GM21367 (cell line): ENCODE data around the gene SELENOM.
"Not testable (repeated sequence)": the region's sequence is repeated elsewhere in the genome, so short reads cannot be mapped to it uniquely, and the experiment has no call there.

Source experiments
- ATAC-seq: cut with Tn5 transposase; IDR thresholded peaks from one replicate; pipeline ENCODE4 v1.9.1; 2021; ENCODE audit not compliant: unreplicated experiment

Gene SELENOM

GRCh38 chr22:31133911-31134310 lies 26.5 kb upstream of the SELENOM start:
- ATAC-seq = no peak

- no peak for ATAC-seq
These were observed 23.5 kb upstream of the SELENOM start for GRCh38 chr22:31130873-31131272.

GRCh38 chr22:31128156-31128555 lies 20.8 kb upstream of the SELENOM start:
- ATAC-seq = no peak

GRCh38 chr22:31127181-31127772 lies 19.9 kb upstream of the SELENOM start:
- ATAC-seq = no peak

GRCh38 chr22:31126869-31127175 lies 19.5 kb upstream of the SELENOM start:
- no peak for ATAC-seq

- ATAC-seq = no peak
These were observed 18.9 kb upstream of the SELENOM start for GRCh38 chr22:31126128-31126868.

- no peak for ATAC-seq
These were observed 18.3 kb upstream of the SELENOM start for GRCh38 chr22:31125521-31126117.

- ATAC-seq = no peak
These were observed 17.6 kb upstream of the SELENOM start for GRCh38 chr22:31124811-31125465.

- ATAC-seq = no peak
These were observed 16.9 kb upstream of the SELENOM start for GRCh38 chr22:31124290-31124689.

GRCh38 chr22:31123292-31123602 lies 15.9 kb upstream of the SELENOM start:
- ATAC-seq = no peak

GRCh38 chr22:31122532-31123291 lies 15.3 kb upstream of the SELENOM start, which contains the start of gene INPP5J:
TSS of gene INPP5J (plus strand) at chr22:31122966. CDS start at chr22:31123015, 49 bp downstream.
- ATAC-seq = no peak

GRCh38 chr22:31122196-31122531 lies 14.8 kb upstream of the SELENOM start:
- no peak for ATAC-seq

GRCh38 chr22:31121403-31121802 lies 14.0 kb upstream of the SELENOM start:
- ATAC-seq = no peak

GRCh38 chr22:31120642-31121041 lies 13.3 kb upstream of the SELENOM start:
- no peak for ATAC-seq

- ATAC-seq = no peak
These were observed 12.9 kb upstream of the SELENOM start for GRCh38 chr22:31120230-31120629.

- no peak for ATAC-seq
These were observed 11.8 kb upstream of the SELENOM start for GRCh38 chr22:31119026-31119717.

GRCh38 chr22:31118046-31118820 lies 10.9 kb upstream of the SELENOM start:
- no peak for ATAC-seq

GRCh38 chr22:31112547-31113091 lies 5.3 kb upstream of the SELENOM start:
- ATAC-seq = not testable (repeated sequence)

- ATAC-seq = peak; percentile 19
These were observed 488 bp upstream of the SELENOM start for GRCh38 chr22:31107894-31108218.

- ATAC-seq = no peak
These were observed 614 bp downstream of the SELENOM start for GRCh38 chr22:31106731-31107177.
